Choroid plexus epithelial cell (primary cell): ENCODE measurements around the gene IL6R.
A peak's percentile ranks its signal among the peaks of the same experiment; 100 is the strongest.

Experiments used
- DNase-seq: peaks from one replicate; pipeline ENCODE4 v3.0.0-alpha.2; 2010; ENCODE audit warnings: low read depth
- H3K4me3 ChIP-seq: 2 replicates; pipeline ENCODE4 v1.5.1; 2011; ENCODE audit warnings: low read depth, mild to moderate bottlenecking, control low read depth, low read length, moderate library complexity
- CTCF ChIP-seq: conservative IDR thresholded peaks from 2 replicates; pipeline ENCODE4 v1.5.1; 2011; ENCODE audit warnings: low read depth, mild to moderate bottlenecking, control low read depth, inconsistent platforms, low read length, moderate library complexity

Gene IL6R

DNA sequence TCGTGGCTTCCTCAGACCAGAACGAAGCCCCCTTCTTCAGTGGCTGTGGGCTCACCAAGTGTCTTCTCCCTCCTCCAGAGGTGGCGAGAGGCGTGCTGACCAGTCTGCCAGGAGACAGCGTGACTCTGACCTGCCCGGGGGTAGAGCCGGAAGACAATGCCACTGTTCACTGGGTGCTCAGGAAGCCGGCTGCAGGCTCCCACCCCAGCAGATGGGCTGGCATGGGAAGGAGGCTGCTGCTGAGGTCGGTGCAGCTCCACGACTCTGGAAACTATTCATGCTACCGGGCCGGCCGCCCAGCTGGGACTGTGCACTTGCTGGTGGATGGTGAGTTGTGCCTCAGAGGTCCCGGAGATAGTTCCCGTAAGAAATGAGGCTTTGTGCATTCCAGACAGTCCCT lies 24.0 kb downstream of the IL6R start:
- H3K4me3 ChIP-seq, result no peak overlapping the region
- no peak for DNase-seq
- TF ChIP-seq CTCF, result no peak

DNA sequence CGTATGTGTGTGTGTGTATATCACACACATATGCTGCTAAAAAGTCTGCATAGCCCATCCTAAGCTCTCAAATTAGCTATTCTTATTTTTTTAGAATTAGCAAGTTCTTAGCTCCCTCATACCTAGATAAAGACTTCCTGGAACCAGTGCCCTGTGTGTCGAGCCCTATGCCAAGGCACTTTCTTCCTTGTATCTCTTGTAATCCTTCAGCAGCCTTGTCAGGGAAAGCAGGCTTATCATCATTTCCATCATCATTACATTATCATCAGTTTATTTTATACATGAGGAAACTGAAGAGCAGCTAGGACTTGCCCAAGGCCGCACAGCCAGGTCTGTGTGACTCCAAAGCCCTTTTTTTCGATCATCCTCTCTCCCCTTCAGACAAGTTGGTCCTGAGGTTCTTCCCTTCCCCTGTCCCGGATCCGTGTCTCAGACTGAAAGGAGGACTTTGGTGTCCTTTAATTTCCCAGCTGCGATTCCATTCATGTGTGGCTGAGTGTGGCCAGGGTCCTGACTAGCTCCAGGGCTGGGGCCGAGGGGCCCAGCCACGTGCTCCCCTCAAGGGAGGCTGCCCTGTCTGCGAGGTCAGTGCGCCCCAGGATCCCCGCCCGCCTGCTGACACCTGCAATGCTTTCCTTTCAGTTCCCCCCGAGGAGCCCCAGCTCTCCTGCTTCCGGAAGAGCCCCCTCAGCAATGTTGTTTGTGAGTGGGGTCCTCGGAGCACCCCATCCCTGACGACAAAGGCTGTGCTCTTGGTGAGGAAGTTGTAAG lies 24.9 kb downstream of the IL6R start:
- TF ChIP-seq CTCF, result no peak
- no peak overlapping the region for H3K4me3 ChIP-seq
- DNase-seq, result no peak

GRCh38 chr1:154430903-154431302 lies 25.8 kb downstream of the IL6R start:
- no peak for TF ChIP-seq CTCF

GRCh38 chr1:154431586-154432373 lies 26.6 kb downstream of the IL6R start:
- H3K4me3 ChIP-seq, result no peak overlapping the region
- no peak for TF ChIP-seq CTCF
- peak; percentile 97 for DNase-seq

More at GRCh38 chr1:154430903-154431302, 25.8 kb downstream of the IL6R start:
- no peak overlapping the region for H3K4me3 ChIP-seq
- DNase-seq, result peak; percentile 20

DNA sequence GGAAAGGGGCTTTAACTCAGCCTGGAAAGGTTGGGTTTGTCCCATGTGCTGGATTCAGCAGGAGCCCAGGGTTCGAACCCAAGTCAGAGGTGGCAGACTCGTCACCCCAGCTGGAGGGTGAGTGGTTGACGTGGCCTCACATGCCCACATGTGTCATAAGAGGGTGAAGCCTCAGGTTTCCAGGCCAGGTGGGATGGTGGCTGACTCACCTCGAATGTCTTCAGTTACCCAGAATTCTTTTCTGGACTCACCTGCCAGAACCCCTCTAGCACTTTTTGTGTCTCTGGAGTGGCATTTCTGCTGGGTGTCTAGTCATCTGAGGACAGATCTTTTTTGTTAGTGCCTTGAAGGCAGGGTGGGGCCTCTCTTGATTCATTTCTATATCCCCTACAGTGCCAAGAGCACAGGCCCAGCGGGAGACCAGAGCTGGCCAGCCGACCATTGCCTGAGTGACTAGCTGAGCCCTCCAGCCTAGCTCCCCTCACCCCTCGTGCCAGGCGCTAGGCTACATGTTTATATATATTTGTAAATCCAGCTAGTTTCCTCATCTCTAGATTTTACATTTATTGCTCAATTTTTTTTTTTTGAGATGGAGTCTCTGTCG lies 28.1 kb downstream of the IL6R start:
- H3K4me3 ChIP-seq, result no peak overlapping the region
- no peak for DNase-seq
- no peak for TF ChIP-seq CTCF

DNA sequence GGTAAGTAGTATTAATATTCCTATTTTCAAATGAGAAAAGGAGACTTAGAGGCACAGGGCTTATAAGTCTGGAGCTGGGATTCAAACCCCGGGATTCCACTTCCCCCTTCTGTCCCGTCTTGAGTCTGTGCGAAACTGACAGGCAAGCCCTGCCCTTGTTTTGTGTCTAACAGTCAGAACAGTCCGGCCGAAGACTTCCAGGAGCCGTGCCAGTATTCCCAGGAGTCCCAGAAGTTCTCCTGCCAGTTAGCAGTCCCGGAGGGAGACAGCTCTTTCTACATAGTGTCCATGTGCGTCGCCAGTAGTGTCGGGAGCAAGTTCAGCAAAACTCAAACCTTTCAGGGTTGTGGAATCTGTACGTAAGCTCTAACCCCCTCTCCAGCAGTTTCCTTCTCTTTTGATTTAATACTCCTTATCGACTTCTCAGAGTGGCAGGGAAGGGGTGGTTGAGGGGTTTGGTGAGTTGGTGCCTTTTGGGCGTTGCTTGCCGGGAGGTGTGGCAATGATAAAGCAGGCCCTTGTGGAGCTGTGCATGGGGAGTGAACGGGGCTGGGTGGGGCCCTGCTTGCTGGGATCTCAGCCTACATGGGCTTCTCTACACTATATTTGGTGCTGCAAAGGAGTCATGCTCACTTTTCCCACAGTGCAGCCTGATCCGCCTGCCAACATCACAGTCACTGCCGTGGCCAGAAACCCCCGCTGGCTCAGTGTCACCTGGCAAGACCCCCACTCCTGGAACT lies 29.4 kb downstream of the IL6R start:
- peak; percentile 47 for DNase-seq
- TF ChIP-seq CTCF, result no peak
- H3K4me3 ChIP-seq, result no peak overlapping the region
